Osteocyte (in vitro differentiated cells): Measurements from ENCODE around the gene TRPM6. TPM values are rescaled to one million over a fixed set of nuclear protein-coding genes. Genes with fewer than 3 reads are reported as not detected.

ENCODE experiments used
- DNase-seq: peaks from one replicate; pipeline ENCODE4 v3.0.0; 2021; ENCODE audit warnings: mixed read lengths; ENCODE audit not compliant: unreplicated experiment; ENCODE audit errors: extremely low spot score
- H3K27ac Mint-ChIP-seq: one replicate; pipeline ENCODE4 v1.8.0; 2021; ENCODE audit warnings: mild to moderate bottlenecking, mixed read lengths; ENCODE audit not compliant: unreplicated experiment
- H3K27me3 Mint-ChIP-seq: one replicate; pipeline ENCODE4 v1.8.0; 2021; ENCODE audit warnings: mixed read lengths; ENCODE audit not compliant: unreplicated experiment
- H3K36me3 Mint-ChIP-seq: one replicate; pipeline ENCODE4 v1.8.0; 2021; ENCODE audit warnings: mixed read lengths; ENCODE audit not compliant: unreplicated experiment
- H3K4me1 Mint-ChIP-seq: one replicate; pipeline ENCODE4 v1.8.0; 2021; ENCODE audit warnings: mixed read lengths; ENCODE audit not compliant: unreplicated experiment
- H3K4me3 Mint-ChIP-seq: one replicate; pipeline ENCODE4 v1.8.0; 2021; ENCODE audit warnings: mild to moderate bottlenecking, moderate library complexity, mixed read lengths; ENCODE audit not compliant: unreplicated experiment
- H3K9me3 Mint-ChIP-seq: one replicate; pipeline ENCODE4 v1.8.0; 2021; ENCODE audit warnings: mixed read lengths; ENCODE audit not compliant: unreplicated experiment
- total RNA-seq: library from RNA; stranded (reverse); gene quantifications from 2 replicates; pipeline ENCODE4 v1.2.1, GENCODE V29; 2021
- TF ChIP-seq, protein P1 (sequence below): fragments of 200-600 bp; sonication (generic); IDR thresholded peaks from 2 replicates; pipeline ENCODE4 v1.5.0; 2021; ENCODE audit warnings: antibody characterized with exemption, mild to moderate bottlenecking, moderate library complexity

The TRPM6 gene
- total RNA-seq, 1 donor from 2014 or later, result not detected

DNA sequence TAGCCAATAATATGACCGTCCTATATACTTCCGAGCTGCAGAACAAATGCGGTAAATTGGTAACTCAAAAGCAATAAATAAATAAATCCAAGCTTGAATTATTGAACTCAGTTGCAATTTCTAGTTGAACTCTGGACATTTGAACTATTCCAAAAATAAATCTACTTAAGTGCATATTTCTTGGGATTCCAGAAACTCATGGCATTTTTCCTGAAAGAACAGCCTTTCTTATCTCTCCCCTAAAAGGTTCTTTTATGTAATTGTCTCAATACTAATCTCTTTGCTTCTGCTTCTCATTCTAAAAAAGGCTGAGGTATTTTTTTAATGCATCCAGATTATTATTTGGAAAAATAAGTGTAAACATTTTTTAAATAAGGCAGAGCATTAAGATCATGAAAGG, 131.7 kb downstream of the TRPM6 start:
- H3K4me1 Mint-ChIP-seq, result peaks cover 9% of the 10 kb centered on the region
- TF ChIP-seq, protein P1, sequence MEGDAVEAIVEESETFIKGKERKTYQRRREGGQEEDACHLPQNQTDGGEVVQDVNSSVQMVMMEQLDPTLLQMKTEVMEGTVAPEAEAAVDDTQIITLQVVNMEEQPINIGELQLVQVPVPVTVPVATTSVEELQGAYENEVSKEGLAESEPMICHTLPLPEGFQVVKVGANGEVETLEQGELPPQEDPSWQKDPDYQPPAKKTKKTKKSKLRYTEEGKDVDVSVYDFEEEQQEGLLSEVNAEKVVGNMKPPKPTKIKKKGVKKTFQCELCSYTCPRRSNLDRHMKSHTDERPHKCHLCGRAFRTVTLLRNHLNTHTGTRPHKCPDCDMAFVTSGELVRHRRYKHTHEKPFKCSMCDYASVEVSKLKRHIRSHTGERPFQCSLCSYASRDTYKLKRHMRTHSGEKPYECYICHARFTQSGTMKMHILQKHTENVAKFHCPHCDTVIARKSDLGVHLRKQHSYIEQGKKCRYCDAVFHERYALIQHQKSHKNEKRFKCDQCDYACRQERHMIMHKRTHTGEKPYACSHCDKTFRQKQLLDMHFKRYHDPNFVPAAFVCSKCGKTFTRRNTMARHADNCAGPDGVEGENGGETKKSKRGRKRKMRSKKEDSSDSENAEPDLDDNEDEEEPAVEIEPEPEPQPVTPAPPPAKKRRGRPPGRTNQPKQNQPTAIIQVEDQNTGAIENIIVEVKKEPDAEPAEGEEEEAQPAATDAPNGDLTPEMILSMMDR, result no peak
- DNase-seq, result no peak

DNA sequence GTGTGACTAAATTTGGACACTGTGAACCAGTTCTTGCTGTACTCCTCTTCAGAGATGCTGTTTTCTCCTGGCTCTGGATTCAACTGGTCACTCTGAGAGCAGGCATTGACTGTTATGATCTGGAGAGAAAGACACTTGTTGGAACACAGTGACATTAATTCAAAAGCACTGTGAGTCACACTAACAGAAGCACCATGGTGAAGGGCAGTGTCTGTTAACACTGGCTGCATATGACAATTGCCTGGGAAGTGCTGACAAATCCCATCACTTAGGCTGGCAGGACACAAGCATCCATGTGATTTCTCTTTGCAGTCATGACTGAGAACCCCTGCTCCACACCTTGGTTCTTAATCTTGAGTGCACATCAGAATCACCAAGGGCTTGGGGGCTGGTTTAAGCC, 132.4 kb downstream of the TRPM6 start:
- TF ChIP-seq, protein P1, result no peak
- Mint-ChIP-seq H3K36me3 (no peaks in the 10 kb centered on the region), H3K27me3 (peaks cover 4% of the 10 kb centered on the region), H3K4me1 (peaks cover 3% of the 10 kb centered on the region), H3K27ac (no peak overlapping the region), H3K9me3 (no peaks in the 10 kb centered on the region), H3K4me3 (no peak overlapping the region)
- DNase-seq, result no peak

More for the DNA sequence above, 131.7 kb downstream of the TRPM6 start:
- Mint-ChIP-seq H3K9me3 (no peaks in the 10 kb centered on the region), H3K27me3 (no peaks in the 10 kb centered on the region), H3K27ac (no peak overlapping the region), H3K4me3 (no peak overlapping the region), H3K36me3 (no peaks in the 10 kb centered on the region)

DNA sequence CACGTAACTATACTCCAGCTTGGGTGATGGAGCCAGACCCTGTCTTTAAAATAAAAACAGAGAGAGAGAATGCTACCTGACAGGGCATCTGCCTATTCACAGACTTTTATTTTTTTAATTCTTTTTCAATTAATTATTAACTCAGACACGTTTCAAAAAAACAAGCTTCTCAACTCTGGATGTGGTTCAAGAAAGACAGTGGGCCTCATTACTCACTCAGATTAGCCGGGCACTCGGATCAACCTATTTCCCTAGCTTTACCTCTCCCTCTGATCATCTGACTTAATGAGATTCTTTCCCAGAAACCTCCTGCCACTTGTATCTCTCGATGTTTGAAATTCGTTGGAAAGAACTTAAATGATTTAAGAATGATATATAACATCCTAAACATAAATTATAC, 134.1 kb downstream of the TRPM6 start:
- Mint-ChIP-seq H3K36me3 (no peaks in the 10 kb centered on the region), H3K4me1 (no peaks in the 10 kb centered on the region), H3K9me3 (no peaks in the 10 kb centered on the region), H3K27ac (no peak overlapping the region), H3K27me3 (peaks cover 14% of the 10 kb centered on the region), H3K4me3 (no peak overlapping the region)
- no peak for DNase-seq
- TF ChIP-seq, protein P1, result no peak

DNA sequence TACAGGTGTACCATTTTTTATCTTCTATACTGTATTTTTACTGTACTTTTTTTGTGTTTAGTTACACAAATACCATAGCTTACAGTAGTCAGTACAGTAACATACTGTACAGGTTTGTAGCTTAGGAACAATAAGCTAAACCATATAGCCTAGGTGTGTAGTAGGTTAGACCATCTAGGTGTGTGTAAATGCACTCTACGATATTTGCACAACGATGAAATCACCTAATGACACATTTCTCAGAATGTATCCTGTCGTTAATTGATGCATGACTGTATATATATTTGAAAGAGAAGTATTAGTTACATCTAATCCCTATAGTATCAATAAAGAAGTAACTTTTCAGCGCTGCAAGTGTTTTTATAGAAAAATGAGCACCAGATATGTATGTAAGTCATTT, 138.8 kb downstream of the TRPM6 start:
- no peak for DNase-seq
- Mint-ChIP-seq H3K4me3 (no peak overlapping the region), H3K9me3 (no peaks in the 10 kb centered on the region), H3K27ac (no peak overlapping the region), H3K27me3 (peaks cover 35% of the 10 kb centered on the region), H3K36me3 (no peaks in the 10 kb centered on the region), H3K4me1 (no peaks in the 10 kb centered on the region)
- TF ChIP-seq, protein P1, result no peak

DNA sequence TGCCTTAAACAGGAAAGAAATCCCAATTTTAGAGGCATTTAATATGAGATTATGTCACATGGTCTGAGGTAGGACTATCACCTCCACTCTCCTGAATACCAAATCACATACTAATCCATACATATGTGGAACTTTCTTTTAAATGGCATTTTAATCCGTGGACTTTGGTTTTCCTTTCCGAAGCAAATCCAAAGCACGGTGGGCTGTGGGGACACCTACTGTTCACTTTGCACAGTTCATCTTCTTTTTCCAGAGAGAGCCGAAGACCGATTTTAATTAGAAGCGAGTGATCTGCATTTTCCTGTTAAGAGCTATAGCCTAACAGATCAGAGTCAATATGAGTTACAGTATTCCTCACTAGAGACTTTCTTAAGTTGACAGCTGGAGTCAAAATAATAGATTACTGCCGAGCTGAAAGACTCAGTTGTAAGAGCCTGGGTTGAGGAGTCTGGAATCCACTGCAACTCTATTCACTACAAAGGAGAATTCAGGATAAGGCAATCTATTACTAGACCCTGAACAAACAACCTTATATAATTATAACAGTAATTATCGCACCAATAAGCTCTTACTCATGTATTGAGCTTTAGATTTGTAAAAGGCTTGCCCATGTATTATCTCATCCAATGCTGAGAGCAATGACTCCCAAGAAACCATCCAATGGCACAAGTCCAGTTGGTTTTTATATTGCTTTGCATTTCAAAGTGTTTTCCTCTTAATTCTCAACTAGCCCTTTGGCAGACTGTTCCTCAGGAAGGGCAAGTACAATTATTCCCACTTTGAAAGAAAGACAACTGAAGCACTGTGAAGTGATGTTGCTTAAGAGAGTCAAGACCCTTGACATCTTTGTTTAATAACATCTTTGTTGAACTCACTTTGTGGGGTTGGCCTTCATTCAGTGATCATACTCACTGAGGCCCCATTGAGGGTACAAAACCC, 144.7 kb downstream of the TRPM6 start:
- H3K27me3 Mint-ChIP-seq, result peaks cover 61% of the 10 kb centered on the region
- no peak for DNase-seq
- H3K36me3 Mint-ChIP-seq, result no peaks in the 10 kb centered on the region
- H3K9me3 Mint-ChIP-seq, result no peaks in the 10 kb centered on the region
- H3K27ac Mint-ChIP-seq, result no peak overlapping the region
- TF ChIP-seq, protein P1, result peak; percentile 69
- H3K4me3 Mint-ChIP-seq, result no peak overlapping the region
- H3K4me1 Mint-ChIP-seq, result peaks cover 3% of the 10 kb centered on the region
